K562 (cell line): ENCODE data around the gene TSPYL2.

Experiments
- CBFB ChIP-seq: sonication (generic); formaldehyde crosslinking; IDR thresholded peaks from 2 replicates; pipeline ENCODE4 v1.4.0; 2020; ENCODE audit warnings: mild to moderate bottlenecking, missing genetic modification reagents
- HDAC6 ChIP-seq: IDR thresholded peaks from 2 replicates; pipeline ENCODE4 v1.6.1; 2012; ENCODE audit warnings: low read depth, mild to moderate bottlenecking, control low read depth, inconsistent platforms, low read length, moderate library complexity
- POLR2AphosphoS5 ChIP-seq: IDR thresholded peaks from 2 replicates; pipeline ENCODE4 v1.6.1; 2011; ENCODE audit warnings: mild to moderate bottlenecking, low read depth, low read length, moderate library complexity; ENCODE audit not compliant: control insufficient read depth, insufficient read depth
- ZFP1 ChIP-seq: fragments of 450-650 bp; formaldehyde crosslinking; IDR thresholded peaks from 2 replicates; pipeline ENCODE4 v1.4.0; 2020; ENCODE audit warnings: mild to moderate bottlenecking, mixed read lengths
- TF ChIP-seq, protein P1 (sequence below), 2 experiments: fragments of 450-650 bp in 1 of 2; IDR thresholded peaks; 2 replicates each; pipeline ENCODE4 v1.6.1; 2011 to 2017; ENCODE audit warnings: low read depth in 2 of 2, antibody characterized with exemption in 1 of 2, borderline replicate concordance in 1 of 2, low read length in 1 of 2, mild to moderate bottlenecking in 1 of 2, mixed read lengths in 1 of 2; ENCODE audit not compliant: control insufficient read depth in 1 of 2
- TF ChIP-seq, protein P2 (sequence below): sonication (generic); formaldehyde crosslinking; IDR thresholded peaks from 2 replicates; pipeline ENCODE4 v1.5.0; 2020; ENCODE audit warnings: missing genetic modification reagents

DNA sequence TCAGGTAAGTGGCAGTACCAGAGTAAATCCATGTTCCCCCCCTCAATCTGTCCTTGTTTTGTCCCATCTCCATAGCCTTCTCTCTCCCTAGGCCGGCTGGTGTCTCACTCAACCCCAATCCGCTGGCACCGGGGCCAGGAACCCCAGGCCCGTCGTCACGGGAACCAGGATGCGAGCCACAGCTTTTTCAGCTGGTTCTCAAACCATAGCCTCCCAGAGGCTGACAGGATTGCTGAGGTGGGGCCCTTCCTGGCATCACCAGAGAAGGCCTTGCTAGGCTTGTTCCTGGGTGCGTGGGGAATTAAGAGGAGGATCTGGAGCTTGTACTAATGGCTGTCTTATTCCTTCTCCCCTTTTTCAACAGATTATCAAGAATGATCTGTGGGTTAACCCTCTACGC lies 2.7 kb downstream of the TSPYL2 start:
- TF ChIP-seq CBFB (CRISPR knock-in tag) (no peak), HDAC6 (no peak), POLR2AphosphoS5 (no peak), ZFP1 (CRISPR knock-in tag) (no peak)
- TF ChIP-seq, protein P1, sequence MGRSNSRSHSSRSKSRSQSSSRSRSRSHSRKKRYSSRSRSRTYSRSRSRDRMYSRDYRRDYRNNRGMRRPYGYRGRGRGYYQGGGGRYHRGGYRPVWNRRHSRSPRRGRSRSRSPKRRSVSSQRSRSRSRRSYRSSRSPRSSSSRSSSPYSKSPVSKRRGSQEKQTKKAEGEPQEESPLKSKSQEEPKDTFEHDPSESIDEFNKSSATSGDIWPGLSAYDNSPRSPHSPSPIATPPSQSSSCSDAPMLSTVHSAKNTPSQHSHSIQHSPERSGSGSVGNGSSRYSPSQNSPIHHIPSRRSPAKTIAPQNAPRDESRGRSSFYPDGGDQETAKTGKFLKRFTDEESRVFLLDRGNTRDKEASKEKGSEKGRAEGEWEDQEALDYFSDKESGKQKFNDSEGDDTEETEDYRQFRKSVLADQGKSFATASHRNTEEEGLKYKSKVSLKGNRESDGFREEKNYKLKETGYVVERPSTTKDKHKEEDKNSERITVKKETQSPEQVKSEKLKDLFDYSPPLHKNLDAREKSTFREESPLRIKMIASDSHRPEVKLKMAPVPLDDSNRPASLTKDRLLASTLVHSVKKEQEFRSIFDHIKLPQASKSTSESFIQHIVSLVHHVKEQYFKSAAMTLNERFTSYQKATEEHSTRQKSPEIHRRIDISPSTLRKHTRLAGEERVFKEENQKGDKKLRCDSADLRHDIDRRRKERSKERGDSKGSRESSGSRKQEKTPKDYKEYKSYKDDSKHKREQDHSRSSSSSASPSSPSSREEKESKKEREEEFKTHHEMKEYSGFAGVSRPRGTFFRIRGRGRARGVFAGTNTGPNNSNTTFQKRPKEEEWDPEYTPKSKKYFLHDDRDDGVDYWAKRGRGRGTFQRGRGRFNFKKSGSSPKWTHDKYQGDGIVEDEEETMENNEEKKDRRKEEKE (IDR thresholded peaks at IDR 0.05; ENCODE audit: borderline replicate concordance in 1 of 2, control insufficient read depth in 1 of 2, low read depth in 2 of 2, low read length in 1 of 2): no peak
- TF ChIP-seq, protein P2, sequence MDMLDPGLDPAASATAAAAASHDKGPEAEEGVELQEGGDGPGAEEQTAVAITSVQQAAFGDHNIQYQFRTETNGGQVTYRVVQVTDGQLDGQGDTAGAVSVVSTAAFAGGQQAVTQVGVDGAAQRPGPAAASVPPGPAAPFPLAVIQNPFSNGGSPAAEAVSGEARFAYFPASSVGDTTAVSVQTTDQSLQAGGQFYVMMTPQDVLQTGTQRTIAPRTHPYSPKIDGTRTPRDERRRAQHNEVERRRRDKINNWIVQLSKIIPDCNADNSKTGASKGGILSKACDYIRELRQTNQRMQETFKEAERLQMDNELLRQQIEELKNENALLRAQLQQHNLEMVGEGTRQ: no peak
